ENCODE data around the gene NPAS3. TPM values are rescaled to one million over a fixed set of nuclear protein-coding genes. Genes with fewer than 3 reads are reported as not detected.

The NPAS3 gene
- total and polyA plus RNA-seq, 2 of the 8 experiments (the other 6 are each of a cell fraction or from before 2014, with no cell fraction given): 0.11 to 0.60 TPM

DNA sequence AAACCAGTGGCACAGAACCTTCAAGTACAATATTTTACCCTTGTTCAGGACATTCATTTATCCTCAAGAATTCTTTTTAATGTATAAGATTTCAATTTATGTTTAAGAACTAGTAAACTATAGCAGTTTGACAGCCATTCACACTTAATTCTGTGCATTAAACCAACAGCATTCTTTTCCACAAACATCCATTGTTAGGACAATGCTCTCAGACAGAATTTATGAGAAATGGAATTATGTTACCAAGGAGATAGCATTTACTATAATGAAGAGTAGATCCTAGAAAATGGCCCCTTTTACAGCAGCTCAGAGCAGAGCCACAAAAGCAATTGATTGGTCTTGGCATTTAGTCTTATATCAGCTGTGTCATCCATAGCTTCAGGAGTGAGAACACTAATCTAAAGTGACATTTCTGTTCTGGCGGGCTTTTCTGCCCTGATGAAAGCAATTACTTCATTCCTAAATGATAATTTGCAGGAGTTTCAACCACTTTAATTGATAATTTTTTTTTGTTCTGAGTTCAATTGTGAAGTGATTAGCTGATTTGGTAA, 268.9 kb downstream of the NPAS3 start (continued):
- TF ChIP-seq, protein P1, sequence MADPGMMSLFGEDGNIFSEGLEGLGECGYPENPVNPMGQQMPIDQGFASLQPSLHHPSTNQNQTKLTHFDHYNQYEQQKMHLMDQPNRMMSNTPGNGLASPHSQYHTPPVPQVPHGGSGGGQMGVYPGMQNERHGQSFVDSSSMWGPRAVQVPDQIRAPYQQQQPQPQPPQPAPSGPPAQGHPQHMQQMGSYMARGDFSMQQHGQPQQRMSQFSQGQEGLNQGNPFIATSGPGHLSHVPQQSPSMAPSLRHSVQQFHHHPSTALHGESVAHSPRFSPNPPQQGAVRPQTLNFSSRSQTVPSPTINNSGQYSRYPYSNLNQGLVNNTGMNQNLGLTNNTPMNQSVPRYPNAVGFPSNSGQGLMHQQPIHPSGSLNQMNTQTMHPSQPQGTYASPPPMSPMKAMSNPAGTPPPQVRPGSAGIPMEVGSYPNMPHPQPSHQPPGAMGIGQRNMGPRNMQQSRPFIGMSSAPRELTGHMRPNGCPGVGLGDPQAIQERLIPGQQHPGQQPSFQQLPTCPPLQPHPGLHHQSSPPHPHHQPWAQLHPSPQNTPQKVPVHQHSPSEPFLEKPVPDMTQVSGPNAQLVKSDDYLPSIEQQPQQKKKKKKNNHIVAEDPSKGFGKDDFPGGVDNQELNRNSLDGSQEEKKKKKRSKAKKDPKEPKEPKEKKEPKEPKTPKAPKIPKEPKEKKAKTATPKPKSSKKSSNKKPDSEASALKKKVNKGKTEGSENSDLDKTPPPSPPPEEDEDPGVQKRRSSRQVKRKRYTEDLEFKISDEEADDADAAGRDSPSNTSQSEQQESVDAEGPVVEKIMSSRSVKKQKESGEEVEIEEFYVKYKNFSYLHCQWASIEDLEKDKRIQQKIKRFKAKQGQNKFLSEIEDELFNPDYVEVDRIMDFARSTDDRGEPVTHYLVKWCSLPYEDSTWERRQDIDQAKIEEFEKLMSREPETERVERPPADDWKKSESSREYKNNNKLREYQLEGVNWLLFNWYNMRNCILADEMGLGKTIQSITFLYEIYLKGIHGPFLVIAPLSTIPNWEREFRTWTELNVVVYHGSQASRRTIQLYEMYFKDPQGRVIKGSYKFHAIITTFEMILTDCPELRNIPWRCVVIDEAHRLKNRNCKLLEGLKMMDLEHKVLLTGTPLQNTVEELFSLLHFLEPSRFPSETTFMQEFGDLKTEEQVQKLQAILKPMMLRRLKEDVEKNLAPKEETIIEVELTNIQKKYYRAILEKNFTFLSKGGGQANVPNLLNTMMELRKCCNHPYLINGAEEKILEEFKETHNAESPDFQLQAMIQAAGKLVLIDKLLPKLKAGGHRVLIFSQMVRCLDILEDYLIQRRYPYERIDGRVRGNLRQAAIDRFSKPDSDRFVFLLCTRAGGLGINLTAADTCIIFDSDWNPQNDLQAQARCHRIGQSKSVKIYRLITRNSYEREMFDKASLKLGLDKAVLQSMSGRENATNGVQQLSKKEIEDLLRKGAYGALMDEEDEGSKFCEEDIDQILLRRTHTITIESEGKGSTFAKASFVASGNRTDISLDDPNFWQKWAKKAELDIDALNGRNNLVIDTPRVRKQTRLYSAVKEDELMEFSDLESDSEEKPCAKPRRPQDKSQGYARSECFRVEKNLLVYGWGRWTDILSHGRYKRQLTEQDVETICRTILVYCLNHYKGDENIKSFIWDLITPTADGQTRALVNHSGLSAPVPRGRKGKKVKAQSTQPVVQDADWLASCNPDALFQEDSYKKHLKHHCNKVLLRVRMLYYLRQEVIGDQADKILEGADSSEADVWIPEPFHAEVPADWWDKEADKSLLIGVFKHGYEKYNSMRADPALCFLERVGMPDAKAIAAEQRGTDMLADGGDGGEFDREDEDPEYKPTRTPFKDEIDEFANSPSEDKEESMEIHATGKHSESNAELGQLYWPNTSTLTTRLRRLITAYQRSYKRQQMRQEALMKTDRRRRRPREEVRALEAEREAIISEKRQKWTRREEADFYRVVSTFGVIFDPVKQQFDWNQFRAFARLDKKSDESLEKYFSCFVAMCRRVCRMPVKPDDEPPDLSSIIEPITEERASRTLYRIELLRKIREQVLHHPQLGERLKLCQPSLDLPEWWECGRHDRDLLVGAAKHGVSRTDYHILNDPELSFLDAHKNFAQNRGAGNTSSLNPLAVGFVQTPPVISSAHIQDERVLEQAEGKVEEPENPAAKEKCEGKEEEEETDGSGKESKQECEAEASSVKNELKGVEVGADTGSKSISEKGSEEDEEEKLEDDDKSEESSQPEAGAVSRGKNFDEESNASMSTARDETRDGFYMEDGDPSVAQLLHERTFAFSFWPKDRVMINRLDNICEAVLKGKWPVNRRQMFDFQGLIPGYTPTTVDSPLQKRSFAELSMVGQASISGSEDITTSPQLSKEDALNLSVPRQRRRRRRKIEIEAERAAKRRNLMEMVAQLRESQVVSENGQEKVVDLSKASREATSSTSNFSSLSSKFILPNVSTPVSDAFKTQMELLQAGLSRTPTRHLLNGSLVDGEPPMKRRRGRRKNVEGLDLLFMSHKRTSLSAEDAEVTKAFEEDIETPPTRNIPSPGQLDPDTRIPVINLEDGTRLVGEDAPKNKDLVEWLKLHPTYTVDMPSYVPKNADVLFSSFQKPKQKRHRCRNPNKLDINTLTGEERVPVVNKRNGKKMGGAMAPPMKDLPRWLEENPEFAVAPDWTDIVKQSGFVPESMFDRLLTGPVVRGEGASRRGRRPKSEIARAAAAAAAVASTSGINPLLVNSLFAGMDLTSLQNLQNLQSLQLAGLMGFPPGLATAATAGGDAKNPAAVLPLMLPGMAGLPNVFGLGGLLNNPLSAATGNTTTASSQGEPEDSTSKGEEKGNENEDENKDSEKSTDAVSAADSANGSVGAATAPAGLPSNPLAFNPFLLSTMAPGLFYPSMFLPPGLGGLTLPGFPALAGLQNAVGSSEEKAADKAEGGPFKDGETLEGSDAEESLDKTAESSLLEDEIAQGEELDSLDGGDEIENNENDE (IDR thresholded peaks at IDR 0.05; ENCODE audit: insufficient replicate concordance, low read length): no peak
- TF ChIP-seq PHF8 (conservative IDR thresholded peaks at IDR 0.05; ENCODE audit: low read depth, low read length) (no peak), SP2 (IDR thresholded peaks at IDR 0.05; ENCODE audit: low read length) (no peak), SP4 (IDR thresholded peaks at IDR 0.05; ENCODE audit: low read length) (no peak), SAP30 (IDR thresholded peaks at IDR 0.05; ENCODE audit: insufficient read depth, insufficient replicate concordance, low read length) (no peak)
- TF ChIP-seq, protein P2, sequence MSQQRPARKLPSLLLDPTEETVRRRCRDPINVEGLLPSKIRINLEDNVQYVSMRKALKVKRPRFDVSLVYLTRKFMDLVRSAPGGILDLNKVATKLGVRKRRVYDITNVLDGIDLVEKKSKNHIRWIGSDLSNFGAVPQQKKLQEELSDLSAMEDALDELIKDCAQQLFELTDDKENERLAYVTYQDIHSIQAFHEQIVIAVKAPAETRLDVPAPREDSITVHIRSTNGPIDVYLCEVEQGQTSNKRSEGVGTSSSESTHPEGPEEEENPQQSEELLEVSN (IDR thresholded peaks at IDR 0.05): no peak
- TF ChIP-seq, protein P3, sequence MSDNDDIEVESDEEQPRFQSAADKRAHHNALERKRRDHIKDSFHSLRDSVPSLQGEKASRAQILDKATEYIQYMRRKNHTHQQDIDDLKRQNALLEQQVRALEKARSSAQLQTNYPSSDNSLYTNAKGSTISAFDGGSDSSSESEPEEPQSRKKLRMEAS (IDR thresholded peaks at IDR 0.05): no peak

Data from H1 (cell line).